Measurements from ENCODE around the gene KCNJ10.

Gene KCNJ10

GRCh38 chr1:159985473-159985872 lies 84.5 kb downstream of the KCNJ10 start:
- no peak for DNase-seq

- DNase-seq, result no peak
Observed at GRCh38 chr1:159983681-159984080, 86.3 kb downstream of the KCNJ10 start.

- DNase-seq, result no peak
Observed at GRCh38 chr1:159982280-159982679, 87.7 kb downstream of the KCNJ10 start.

- no peak for DNase-seq
Observed at GRCh38 chr1:159981351-159982055, 88.5 kb downstream of the KCNJ10 start.

GRCh38 chr1:159980786-159981185 lies 89.2 kb downstream of the KCNJ10 start:
- no peak for DNase-seq

GRCh38 chr1:159980076-159980475 lies 89.9 kb downstream of the KCNJ10 start:
- DNase-seq, result no peak

GRCh38 chr1:159979257-159979656 lies 90.7 kb downstream of the KCNJ10 start:
- no peak for DNase-seq

GRCh38 chr1:159978107-159978398 lies 91.9 kb downstream of the KCNJ10 start:
- no peak for DNase-seq

- DNase-seq, result no peak
Observed at GRCh38 chr1:159977364-159978106, 92.4 kb downstream of the KCNJ10 start.

- no peak for DNase-seq
Observed at GRCh38 chr1:159974350-159974965, 95.5 kb downstream of the KCNJ10 start.

- DNase-seq, result no peak
Observed at GRCh38 chr1:159973350-159973940, 96.5 kb downstream of the KCNJ10 start.

- no peak for DNase-seq
Observed at GRCh38 chr1:159972443-159973205, 97.3 kb downstream of the KCNJ10 start.

- DNase-seq, result no peak
Observed at GRCh38 chr1:159970932-159971342, 99.0 kb downstream of the KCNJ10 start.

GRCh38 chr1:159968901-159969300 lies 101.1 kb downstream of the KCNJ10 start:
- no peak for DNase-seq

GRCh38 chr1:159965263-159965662 lies 104.7 kb downstream of the KCNJ10 start:
- DNase-seq, result no peak

- DNase-seq, result no peak
Observed at GRCh38 chr1:159964144-159964543, 105.8 kb downstream of the KCNJ10 start.

GRCh38 chr1:159962176-159962575 lies 107.8 kb downstream of the KCNJ10 start:
- DNase-seq, result no peak

- no peak for DNase-seq
Observed at GRCh38 chr1:159961636-159962035, 108.3 kb downstream of the KCNJ10 start.

- no peak for DNase-seq
Observed at GRCh38 chr1:159960721-159961381, 109.1 kb downstream of the KCNJ10 start.

- no peak for DNase-seq
Observed at GRCh38 chr1:159959451-159959850, 110.5 kb downstream of the KCNJ10 start.

GRCh38 chr1:159958719-159959380 lies 111.1 kb downstream of the KCNJ10 start:
- DNase-seq, result no peak

- DNase-seq, result no peak
Observed at GRCh38 chr1:159957824-159958268, 112.1 kb downstream of the KCNJ10 start.

Measured in activated CD8-positive, alpha-beta memory T cell treated with anti-CD3 and anti-CD28 coated beads for 24 hours (primary cell).